ENCODE results near the gene SHLD1. TPM values are rescaled to one million over a fixed set of nuclear protein-coding genes. Genes with fewer than 3 reads are reported as not detected.
A peak's percentile ranks its signal among the peaks of the same experiment; 100 is the strongest.

Gene SHLD1
- total and polyA plus RNA-seq, 2 experiments from 2014 or later = 1.4 to 15.0 TPM

GRCh38 chr20:5706797-5707196 is 43.4 kb upstream of the SHLD1 start:
- Mint-ChIP-seq H3K27ac (no peak overlapping the region), H3K36me3 (ENCODE audit: low read depth) (no peaks in the 10 kb centered on the region), H3K4me3 (no peak overlapping the region), H3K27me3 (ENCODE audit: insufficient read depth, low read depth, poor library complexity) (no peaks in the 10 kb centered on the region), H3K9me3 (peaks cover 4% of the 10 kb centered on the region), H3K4me1 (no peaks in the 10 kb centered on the region)
- Histone ChIP-seq H3K27ac (ENCODE audit: low read depth) (no peak overlapping the region), H3K4me2 (no peak overlapping the region), H3K4me1 (ENCODE audit: insufficient read depth) (no peaks in the 10 kb centered on the region), H4K20me1 (replicated peaks; ENCODE audit: insufficient read depth) (no peaks in the 10 kb centered on the region), H3K27me3 (ENCODE audit: insufficient read depth) (no peaks in the 10 kb centered on the region), H3K9me2 (ENCODE audit: insufficient read depth) (no peaks in the 10 kb centered on the region), H2AFZ (peak overlapping the region; percentile 38; the same call in 1 of the 2 replicates), H3K4me3 (no peak overlapping the region), H3F3A (replicated peaks; ENCODE audit: low read depth) (no peaks in the 10 kb centered on the region), H3K79me2 (replicated peaks; ENCODE audit: insufficient read depth) (no peaks in the 10 kb centered on the region), H3K36me3 (ENCODE audit: insufficient read depth) (no peaks in the 10 kb centered on the region)
- ATAC-seq = no peak
- TF ChIP-seq NANOG (IDR thresholded peaks at IDR 0.05; ENCODE audit: borderline replicate concordance) (no peak), CREB1 (CRISPR knock-in tag; IDR thresholded peaks at IDR 0.05; ENCODE audit: low read depth) (no peak), ZNF462 (CRISPR knock-in tag; IDR thresholded peaks at IDR 0.05) (no peak), POLR2AphosphoS5 (IDR thresholded peaks at IDR 0.05; ENCODE audit: low read depth) (no peak), JUNB (IDR thresholded peaks at IDR 0.05; ENCODE audit: unreplicated experiment) (no peak), ZNF114 (CRISPR knock-in tag; IDR thresholded peaks at IDR 0.05) (no peak), ZNF331 (CRISPR knock-in tag; IDR thresholded peaks at IDR 0.05; ENCODE audit: low read depth) (no peak), REST (IDR thresholded peaks at IDR 0.05; ENCODE audit: unreplicated experiment) (no peak)
- TF ChIP-seq, protein P1, sequence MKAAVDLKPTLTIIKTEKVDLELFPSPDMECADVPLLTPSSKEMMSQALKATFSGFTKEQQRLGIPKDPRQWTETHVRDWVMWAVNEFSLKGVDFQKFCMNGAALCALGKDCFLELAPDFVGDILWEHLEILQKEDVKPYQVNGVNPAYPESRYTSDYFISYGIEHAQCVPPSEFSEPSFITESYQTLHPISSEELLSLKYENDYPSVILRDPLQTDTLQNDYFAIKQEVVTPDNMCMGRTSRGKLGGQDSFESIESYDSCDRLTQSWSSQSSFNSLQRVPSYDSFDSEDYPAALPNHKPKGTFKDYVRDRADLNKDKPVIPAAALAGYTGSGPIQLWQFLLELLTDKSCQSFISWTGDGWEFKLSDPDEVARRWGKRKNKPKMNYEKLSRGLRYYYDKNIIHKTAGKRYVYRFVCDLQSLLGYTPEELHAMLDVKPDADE (IDR thresholded peaks at IDR 0.05) = no peak
- TF ChIP-seq, protein P2, sequence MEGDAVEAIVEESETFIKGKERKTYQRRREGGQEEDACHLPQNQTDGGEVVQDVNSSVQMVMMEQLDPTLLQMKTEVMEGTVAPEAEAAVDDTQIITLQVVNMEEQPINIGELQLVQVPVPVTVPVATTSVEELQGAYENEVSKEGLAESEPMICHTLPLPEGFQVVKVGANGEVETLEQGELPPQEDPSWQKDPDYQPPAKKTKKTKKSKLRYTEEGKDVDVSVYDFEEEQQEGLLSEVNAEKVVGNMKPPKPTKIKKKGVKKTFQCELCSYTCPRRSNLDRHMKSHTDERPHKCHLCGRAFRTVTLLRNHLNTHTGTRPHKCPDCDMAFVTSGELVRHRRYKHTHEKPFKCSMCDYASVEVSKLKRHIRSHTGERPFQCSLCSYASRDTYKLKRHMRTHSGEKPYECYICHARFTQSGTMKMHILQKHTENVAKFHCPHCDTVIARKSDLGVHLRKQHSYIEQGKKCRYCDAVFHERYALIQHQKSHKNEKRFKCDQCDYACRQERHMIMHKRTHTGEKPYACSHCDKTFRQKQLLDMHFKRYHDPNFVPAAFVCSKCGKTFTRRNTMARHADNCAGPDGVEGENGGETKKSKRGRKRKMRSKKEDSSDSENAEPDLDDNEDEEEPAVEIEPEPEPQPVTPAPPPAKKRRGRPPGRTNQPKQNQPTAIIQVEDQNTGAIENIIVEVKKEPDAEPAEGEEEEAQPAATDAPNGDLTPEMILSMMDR (conservative IDR thresholded peaks at IDR 0.05; ENCODE audit: low read depth in 2 of 2) = no peak
- DNase-seq (ENCODE audit: low spot score) = no peak
